22Rv1 (cell line): Measurements from ENCODE around the gene C1orf159.

Experiments
- H3K27ac ChIP-seq: fragments of 450-650 bp; 2 replicates; pipeline ENCODE4 v1.5.1; 2017
- CTCF ChIP-seq: fragments of 450-650 bp; IDR thresholded peaks from 2 replicates; pipeline ENCODE4 v1.5.1; 2017; ENCODE audit warnings: mild to moderate bottlenecking
- ZFX ChIP-seq: fragments of 450-650 bp; IDR thresholded peaks from 2 replicates; pipeline ENCODE4 v1.6.1; 2017; ENCODE audit warnings: antibody characterized with exemption, borderline replicate concordance

C1orf159 gene

GRCh38 chr1:1053682-1054081 is 62.2 kb downstream of the C1orf159 start:
- H3K27ac ChIP-seq, result no peak overlapping the region
- no peak for TF ChIP-seq ZFX
- TF ChIP-seq CTCF, result no peak

GRCh38 chr1:1053022-1053421 is 62.9 kb downstream of the C1orf159 start:
- TF ChIP-seq ZFX, result no peak
- TF ChIP-seq CTCF, result no peak
- H3K27ac ChIP-seq, result no peak overlapping the region

GRCh38 chr1:1052003-1052840 is 63.7 kb downstream of the C1orf159 start:
- TF ChIP-seq ZFX, result no peak
- no peak for TF ChIP-seq CTCF
- H3K27ac ChIP-seq, result no peak overlapping the region

GRCh38 chr1:1051127-1051810 is 64.6 kb downstream of the C1orf159 start:
- TF ChIP-seq ZFX (no peak), CTCF (no peak)
- no peak overlapping the region for H3K27ac ChIP-seq

- no peak for TF ChIP-seq ZFX
- no peak for TF ChIP-seq CTCF
- H3K27ac ChIP-seq, result no peak overlapping the region
Observed at GRCh38 chr1:1050577-1051052, 65.3 kb downstream of the C1orf159 start.

GRCh38 chr1:1049318-1050165 is 66.3 kb downstream of the C1orf159 start:
- TF ChIP-seq ZFX, result no peak
- no peak overlapping the region for H3K27ac ChIP-seq

GRCh38 chr1:1048765-1049164 is 67.1 kb downstream of the C1orf159 start:
- no peak for TF ChIP-seq CTCF

More at GRCh38 chr1:1048765-1049164, 67.1 kb downstream of the C1orf159 start:
- no peak overlapping the region for H3K27ac ChIP-seq
